Breast epithelium (tissue), 4 donors: ENCODE measurements around the gene TTC28. TPM values are rescaled to one million over a fixed set of nuclear protein-coding genes. Genes with fewer than 3 reads are reported as not detected.

ENCODE experiments used
- DNase-seq, 2 donors: peaks; one replicate each; pipeline ENCODE4 v3.0.0-alpha.2; 2019; ENCODE audit warnings: low spot score in 2 of 2
- H3K27ac ChIP-seq, 2 donors: fragments of 200-600 bp; sonication (generic) in 1 of 2; one replicate each; pipeline ENCODE4 v1.5.1; 2016 to 2019; ENCODE audit warnings: mild to moderate bottlenecking in 1 of 2
- H3K27me3 ChIP-seq, 2 donors: fragments of 200-600 bp; sonication (generic) in 1 of 2; one replicate each; pipeline versions ENCODE4 v1.5.1 to v1.6.0; 2017 to 2019; ENCODE audit warnings: control low read depth in 1 of 2, mild to moderate bottlenecking in 1 of 2
- H3K36me3 ChIP-seq: fragments of 200-600 bp; one replicate; pipeline ENCODE4 v1.5.1; 2019
- H3K4me1 ChIP-seq, 2 donors: fragments of 200-600 bp; sonication (generic); one replicate each; pipeline ENCODE4 v1.5.1; 2016 to 2019; ENCODE audit warnings: control low read depth in 1 of 2
- H3K4me3 ChIP-seq, 3 donors: fragments of 200-600 bp; sonication (generic); 1 replicate in 2 of 3; 2 replicates in 1 of 3; pipeline ENCODE4 v1.5.1; 2016 to 2019; ENCODE audit warnings: mild to moderate bottlenecking in 3 of 3, moderate library complexity in 2 of 3
- H3K9me3 ChIP-seq, 2 donors: fragments of 200-600 bp; sonication (generic) in 1 of 2; one replicate each; pipeline ENCODE4 v1.5.1; 2016 to 2019; ENCODE audit warnings: control low read depth in 1 of 2
- CTCF ChIP-seq, 3 donors: fragments of 450-650 bp; IDR thresholded peaks; one replicate each; pipeline ENCODE4 v1.5.1; 2016 to 2017; ENCODE audit warnings: antibody characterized with exemption in 3 of 3, mild to moderate bottlenecking in 3 of 3, moderate library complexity in 3 of 3
- POLR2A ChIP-seq: fragments of 450-650 bp; IDR thresholded peaks from one replicate; pipeline ENCODE4 v1.6.1; 2016; ENCODE audit warnings: antibody characterized with exemption, mild to moderate bottlenecking, moderate library complexity
- POLR2AphosphoS5 ChIP-seq, 3 donors: sonication (generic); formaldehyde crosslinking; IDR thresholded peaks; one replicate each; pipeline ENCODE4 v1.6.1; 2017; ENCODE audit warnings: antibody characterized with exemption in 3 of 3
- intact Hi-C: fragments of 100-400 bp; cut with DNase I; formaldehyde crosslinking; loops from one replicate; pipeline ENCODE4 v1.15.1; 2023; ENCODE audit warnings: low total_unique reads
- total RNA-seq, 3 donors: library from RNA; depleted of rRNA; stranded (reverse); fragments of >200 nt; gene quantifications; one replicate each; pipeline ENCODE4 v1.1.0, GENCODE V29; 2016

TTC28 gene
- total RNA-seq, 3 donors from 2014 or later = 33.5 to 43.3 (median 40.2) TPM

DNA sequence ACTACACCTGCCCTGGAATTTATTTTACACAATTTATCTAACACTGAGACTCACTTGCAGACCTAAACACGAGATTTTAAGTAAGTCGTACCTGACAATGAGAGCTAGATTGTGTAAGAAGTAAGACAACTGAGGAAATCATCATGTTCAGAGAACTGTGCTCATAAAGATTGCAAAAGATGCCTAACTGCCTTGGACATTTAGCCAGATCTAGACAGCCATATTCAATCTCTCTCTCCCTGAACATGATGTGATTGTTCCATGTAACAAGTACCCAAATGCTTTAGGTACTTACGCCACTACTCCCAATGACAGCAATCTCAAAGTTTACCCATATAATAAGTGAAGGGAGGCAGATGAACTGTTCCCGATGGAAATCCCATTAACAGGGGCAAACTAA lies 550.8 kb downstream of the TTC28 start:
- intact Hi-C loops = no loop called here
- no peak for TF ChIP-seq POLR2AphosphoS5 (IDR thresholded peaks at IDR 0.05)
- TF ChIP-seq CTCF (IDR thresholded peaks at IDR 0.05) = no peak
- no peak for TF ChIP-seq POLR2A
- no peaks in the 10 kb centered on the region for H3K27me3 ChIP-seq
- no peaks in the 10 kb centered on the region for H3K36me3 ChIP-seq
- no peak overlapping the region for H3K4me3 ChIP-seq
- H3K9me3 ChIP-seq = no peaks in the 10 kb centered on the region
- H3K4me1 ChIP-seq = no peaks in the 10 kb centered on the region
- no peak for DNase-seq
- H3K27ac ChIP-seq = no peak overlapping the region

DNA sequence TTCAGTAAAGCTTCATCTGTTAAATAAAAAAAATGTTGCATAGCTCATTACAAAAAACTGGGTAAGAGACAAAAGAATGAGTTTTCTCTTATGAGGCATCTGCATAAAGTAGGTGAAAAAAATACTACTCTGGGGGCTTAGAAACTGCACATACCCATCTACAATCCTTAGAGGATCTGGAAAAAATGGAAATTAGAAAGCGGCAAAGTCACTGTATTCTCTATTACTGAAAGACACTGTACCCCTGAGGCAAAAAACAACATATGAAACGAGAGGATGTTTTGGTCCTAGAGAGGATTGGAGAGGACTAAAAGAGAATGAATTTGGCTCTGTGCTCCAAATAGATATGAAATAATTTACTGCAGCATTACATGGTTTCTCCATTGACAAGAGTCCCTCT lies 553.8 kb downstream of the TTC28 start:
- H3K4me3 ChIP-seq = no peak overlapping the region
- H3K9me3 ChIP-seq = no peaks in the 10 kb centered on the region
- H3K36me3 ChIP-seq = no peaks in the 10 kb centered on the region
- TF ChIP-seq CTCF (IDR thresholded peaks at IDR 0.05) = no peak
- TF ChIP-seq POLR2AphosphoS5 (IDR thresholded peaks at IDR 0.05) = no peak
- no peak for TF ChIP-seq POLR2A
- intact Hi-C loops = no loop called here
- no peak for DNase-seq
- no peak overlapping the region for H3K27ac ChIP-seq
- no peaks in the 10 kb centered on the region for H3K4me1 ChIP-seq
- no peaks in the 10 kb centered on the region for H3K27me3 ChIP-seq

DNA sequence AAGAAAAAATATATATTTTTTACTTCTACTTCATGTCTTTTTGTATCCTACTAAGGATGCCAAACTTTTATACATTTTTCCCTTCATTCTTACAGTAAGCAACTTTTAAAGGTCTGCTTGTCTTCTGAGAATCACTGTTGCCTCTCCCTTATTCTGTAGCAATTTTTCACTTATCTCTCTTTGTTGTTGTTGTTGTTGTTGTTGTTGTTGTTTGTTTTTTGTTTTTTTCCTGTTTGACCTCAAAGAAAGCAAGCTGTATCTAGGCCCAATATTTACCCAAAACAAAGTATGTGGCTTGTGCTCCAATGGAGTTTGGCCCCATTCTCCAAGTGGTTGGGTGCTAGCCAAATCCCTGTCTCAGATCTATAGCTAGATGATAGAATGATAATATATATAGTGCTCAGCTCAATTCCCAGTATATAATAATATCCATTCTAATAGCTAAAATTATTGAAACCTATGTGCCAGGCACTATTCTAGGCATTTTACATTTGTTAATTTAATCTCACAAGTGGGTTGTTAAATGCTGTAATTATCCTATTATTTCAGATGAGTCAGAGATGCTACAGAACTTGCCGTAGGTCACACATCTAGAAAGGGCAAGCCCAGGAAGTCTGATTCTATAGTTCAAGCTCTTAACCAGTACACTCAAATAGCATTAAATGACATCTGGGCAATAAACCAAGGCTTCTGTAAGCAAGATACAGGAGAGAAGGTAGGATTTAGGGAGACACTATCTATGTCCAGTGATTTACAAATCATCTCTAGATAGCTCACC lies 555.5 kb downstream of the TTC28 start:
- H3K27ac ChIP-seq = no peak overlapping the region
- no peaks in the 10 kb centered on the region for H3K9me3 ChIP-seq
- H3K4me3 ChIP-seq = no peak overlapping the region
- DNase-seq = no peak
- intact Hi-C loops = no loop called here
- no peak for TF ChIP-seq CTCF (IDR thresholded peaks at IDR 0.05)
- TF ChIP-seq POLR2A = no peak
- TF ChIP-seq POLR2AphosphoS5 (IDR thresholded peaks at IDR 0.05) = no peak
- H3K36me3 ChIP-seq = no peaks in the 10 kb centered on the region
- H3K4me1 ChIP-seq = no peaks in the 10 kb centered on the region
- no peaks in the 10 kb centered on the region for H3K27me3 ChIP-seq

- H3K27me3 ChIP-seq = no peaks in the 10 kb centered on the region
- no peak overlapping the region for H3K27ac ChIP-seq
- TF ChIP-seq CTCF (IDR thresholded peaks at IDR 0.05) = no peak
- TF ChIP-seq POLR2A = no peak
- no peak for TF ChIP-seq POLR2AphosphoS5 (IDR thresholded peaks at IDR 0.05)
- no peak for DNase-seq
- no peaks in the 10 kb centered on the region for H3K9me3 ChIP-seq
- H3K4me1 ChIP-seq = no peaks in the 10 kb centered on the region
- no peaks in the 10 kb centered on the region for H3K36me3 ChIP-seq
- no peak overlapping the region for H3K4me3 ChIP-seq
- intact Hi-C loops = no loop called here
These were observed 558.7 kb downstream of the TTC28 start for GRCh38 chr22:28120691-28121592.
